HepG2 (cell line): ENCODE results near the gene RING1. TPM values are rescaled to one million over a fixed set of nuclear protein-coding genes. Genes with fewer than 3 reads are reported as not detected.

Experiments used
- FOSL2 ChIP-seq: sonication (generic); formaldehyde crosslinking; IDR thresholded peaks from 2 replicates; pipeline ENCODE4 v1.4.0; 2020; ENCODE audit warnings: missing genetic modification reagents
- PRDM10 ChIP-seq: sonication (generic); formaldehyde crosslinking; IDR thresholded peaks from 2 replicates; pipeline ENCODE4 v1.4.0; 2020; ENCODE audit warnings: low read depth, missing genetic modification reagents
- TBL1XR1 ChIP-seq: fragments of 150-350 bp; IDR thresholded peaks from 2 replicates; pipeline ENCODE4 v1.6.1; 2014; ENCODE audit warnings: borderline replicate concordance, low read length; ENCODE audit not compliant: partially characterized antibody
- ZNF776 ChIP-seq: sonication (generic); formaldehyde crosslinking; IDR thresholded peaks from 2 replicates; pipeline ENCODE4 v1.4.0; 2020; ENCODE audit warnings: mild to moderate bottlenecking, missing genetic modification reagents
- polyA plus RNA-seq, 8 experiments: library from polyadenylated mRNA; depleted of rRNA in 3 of 8; stranded (reverse) in 7 of 8; unstranded in 1 of 8; fragments of >200 nt; fragmentation: Illumina TruSeq in 4 of 8; extraction: Trizol in 4 of 8; gene quantifications; 2 replicates each; pipeline versions ENCODE4 v1.2.1 to v1.2.3, GENCODE V29; 2011 to 2016; ENCODE audit warnings: low read depth in 4 of 8, missing spikeins in 1 of 8, mixed read lengths in 1 of 8; ENCODE audit not compliant: insufficient read depth in 1 of 8
- total RNA-seq, 5 experiments: library from RNA; depleted of rRNA; stranded (reverse); fragments of >200 nt; fragmentation: Illumina TruSeq; extraction: Trizol; gene quantifications; 2 replicates each; pipeline ENCODE4 v1.2.3, GENCODE V29; 2016; ENCODE audit warnings: low read depth in 1 of 5
- TF ChIP-seq, protein P1 (sequence below), 2 experiments: sonication (generic) in 1 of 2; formaldehyde crosslinking in 1 of 2; IDR thresholded peaks; 2 replicates each; pipeline versions ENCODE4 v1.4.0 to v1.6.1; 2016 to 2020; ENCODE audit warnings: borderline replicate concordance in 1 of 2, low read depth in 1 of 2, mild to moderate bottlenecking in 1 of 2, missing genetic modification reagents in 1 of 2

RING1 gene
- total and polyA plus RNA-seq, 2 of the 13 experiments (the other 11 are each of a cell fraction or from before 2014, with no cell fraction given) = 23.9 to 33.6 TPM

GRCh38 chr6:33190504-33191107 is 17.7 kb upstream of the RING1 start (continued):
- TF ChIP-seq, protein P1, sequence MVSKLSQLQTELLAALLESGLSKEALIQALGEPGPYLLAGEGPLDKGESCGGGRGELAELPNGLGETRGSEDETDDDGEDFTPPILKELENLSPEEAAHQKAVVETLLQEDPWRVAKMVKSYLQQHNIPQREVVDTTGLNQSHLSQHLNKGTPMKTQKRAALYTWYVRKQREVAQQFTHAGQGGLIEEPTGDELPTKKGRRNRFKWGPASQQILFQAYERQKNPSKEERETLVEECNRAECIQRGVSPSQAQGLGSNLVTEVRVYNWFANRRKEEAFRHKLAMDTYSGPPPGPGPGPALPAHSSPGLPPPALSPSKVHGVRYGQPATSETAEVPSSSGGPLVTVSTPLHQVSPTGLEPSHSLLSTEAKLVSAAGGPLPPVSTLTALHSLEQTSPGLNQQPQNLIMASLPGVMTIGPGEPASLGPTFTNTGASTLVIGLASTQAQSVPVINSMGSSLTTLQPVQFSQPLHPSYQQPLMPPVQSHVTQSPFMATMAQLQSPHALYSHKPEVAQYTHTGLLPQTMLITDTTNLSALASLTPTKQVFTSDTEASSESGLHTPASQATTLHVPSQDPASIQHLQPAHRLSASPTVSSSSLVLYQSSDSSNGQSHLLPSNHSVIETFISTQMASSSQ (IDR thresholded peaks at IDR 0.05; ENCODE audit: low read depth) = no peak
- TF ChIP-seq, protein P1 (CRISPR knock-in tag; IDR thresholded peaks at IDR 0.05; ENCODE audit: borderline replicate concordance) = 0 out of 2 replicates have a peak, but pooled peaks have one; percentile 19
- TF ChIP-seq PRDM10 (CRISPR knock-in tag) = 0 out of 2 replicates have a peak, but pooled peaks have one; percentile 50
- no peak for TF ChIP-seq TBL1XR1
- no peak for TF ChIP-seq ZNF776 (CRISPR knock-in tag)
- TF ChIP-seq FOSL2 (CRISPR knock-in tag) = no peak
- TF ChIP-seq, all 625 proteins: peak for 49
